ENCODE measurements around the gene TEX9.

TEX9 gene

DNA sequence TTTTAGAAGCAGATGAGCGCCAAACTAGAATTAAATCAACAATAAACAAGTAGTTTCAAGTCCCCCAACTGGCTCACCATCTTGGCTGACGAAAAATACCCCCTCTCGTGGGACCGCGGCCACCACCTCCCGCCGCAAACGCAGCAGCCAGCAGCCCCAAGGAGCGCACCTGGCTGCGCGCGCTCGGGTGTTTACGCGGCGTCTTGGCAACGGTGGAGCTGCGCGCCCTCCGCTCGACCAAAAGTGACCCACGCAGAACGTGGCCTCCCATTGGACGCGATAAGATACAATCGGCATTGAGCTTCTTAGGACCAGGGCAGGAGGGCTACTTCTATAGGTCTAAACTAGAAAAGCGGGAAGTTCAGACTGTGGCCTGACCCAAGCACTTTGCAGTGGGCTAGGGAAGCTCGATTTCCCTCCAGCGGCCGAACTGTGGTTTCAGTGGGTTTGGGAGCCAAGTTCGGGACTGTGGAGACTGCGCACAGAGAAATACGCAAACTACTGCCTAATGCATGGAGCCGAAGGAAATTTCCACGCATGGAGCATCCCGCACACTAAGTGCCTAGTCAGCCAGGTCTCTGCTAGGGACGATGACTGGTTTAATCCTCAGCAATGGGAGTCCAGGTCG lies 99.8 kb downstream of the TEX9 start, which contains the start of gene MNS1:
Gene MNS1, minus strand, starts transcription at position 245 of the 628 bp plus-strand sequence. Its CDS starts 165 bp downstream, at position 80.
- TF ChIP-seq, protein P1, sequence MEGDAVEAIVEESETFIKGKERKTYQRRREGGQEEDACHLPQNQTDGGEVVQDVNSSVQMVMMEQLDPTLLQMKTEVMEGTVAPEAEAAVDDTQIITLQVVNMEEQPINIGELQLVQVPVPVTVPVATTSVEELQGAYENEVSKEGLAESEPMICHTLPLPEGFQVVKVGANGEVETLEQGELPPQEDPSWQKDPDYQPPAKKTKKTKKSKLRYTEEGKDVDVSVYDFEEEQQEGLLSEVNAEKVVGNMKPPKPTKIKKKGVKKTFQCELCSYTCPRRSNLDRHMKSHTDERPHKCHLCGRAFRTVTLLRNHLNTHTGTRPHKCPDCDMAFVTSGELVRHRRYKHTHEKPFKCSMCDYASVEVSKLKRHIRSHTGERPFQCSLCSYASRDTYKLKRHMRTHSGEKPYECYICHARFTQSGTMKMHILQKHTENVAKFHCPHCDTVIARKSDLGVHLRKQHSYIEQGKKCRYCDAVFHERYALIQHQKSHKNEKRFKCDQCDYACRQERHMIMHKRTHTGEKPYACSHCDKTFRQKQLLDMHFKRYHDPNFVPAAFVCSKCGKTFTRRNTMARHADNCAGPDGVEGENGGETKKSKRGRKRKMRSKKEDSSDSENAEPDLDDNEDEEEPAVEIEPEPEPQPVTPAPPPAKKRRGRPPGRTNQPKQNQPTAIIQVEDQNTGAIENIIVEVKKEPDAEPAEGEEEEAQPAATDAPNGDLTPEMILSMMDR (IDR thresholded peaks at IDR 0.05; ENCODE audit: low read depth, low read length, missing control alignments): no peak
- peak within 1 kb of the TSS; percentile 61 for H3K4me3 ChIP-seq (ENCODE audit: low read depth, low read length)
- DNase-seq (ENCODE audit: low read depth): peak; percentile 93

DNA sequence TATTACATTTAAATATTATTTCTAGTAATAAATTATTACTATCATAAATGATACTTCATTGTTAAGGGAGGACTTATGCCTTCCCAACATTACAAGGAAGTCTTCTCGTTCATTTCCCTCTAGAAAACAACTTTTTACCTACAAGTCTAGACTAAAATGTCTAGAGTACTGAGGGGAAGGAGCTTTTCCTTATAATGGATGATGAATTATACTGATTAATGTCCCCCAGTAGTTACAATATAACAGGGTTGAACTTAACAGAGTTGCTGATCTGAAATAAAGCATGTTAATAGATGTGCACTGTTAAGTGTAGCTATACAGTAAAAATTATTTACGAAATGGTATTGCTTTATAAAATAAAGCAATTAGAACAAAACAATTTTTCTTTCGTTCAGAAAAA lies 102.4 kb downstream of the TEX9 start:
- TF ChIP-seq, protein P1 (IDR thresholded peaks at IDR 0.05; ENCODE audit: low read depth, low read length, missing control alignments): no peak
- DNase-seq (ENCODE audit: low read depth): no peak
- no peak overlapping the region for H3K4me3 ChIP-seq (ENCODE audit: low read depth, low read length)

GRCh38 chr15:56468401-56468800 lies 103.2 kb downstream of the TEX9 start:
- H3K4me3 ChIP-seq (ENCODE audit: low read depth, low read length): no peak overlapping the region; the same call in 1 of the 2 replicates
- TF ChIP-seq, protein P1 (IDR thresholded peaks at IDR 0.05; ENCODE audit: low read depth, low read length, missing control alignments): no peak
- peak; percentile 30 for DNase-seq (ENCODE audit: low read depth)

GRCh38 chr15:56469483-56469882 lies 104.3 kb downstream of the TEX9 start:
- DNase-seq (ENCODE audit: low read depth): no peak
- H3K4me3 ChIP-seq (ENCODE audit: low read depth, low read length): no peak overlapping the region
- TF ChIP-seq, protein P1 (IDR thresholded peaks at IDR 0.05; ENCODE audit: low read depth, low read length, missing control alignments): no peak

DNA sequence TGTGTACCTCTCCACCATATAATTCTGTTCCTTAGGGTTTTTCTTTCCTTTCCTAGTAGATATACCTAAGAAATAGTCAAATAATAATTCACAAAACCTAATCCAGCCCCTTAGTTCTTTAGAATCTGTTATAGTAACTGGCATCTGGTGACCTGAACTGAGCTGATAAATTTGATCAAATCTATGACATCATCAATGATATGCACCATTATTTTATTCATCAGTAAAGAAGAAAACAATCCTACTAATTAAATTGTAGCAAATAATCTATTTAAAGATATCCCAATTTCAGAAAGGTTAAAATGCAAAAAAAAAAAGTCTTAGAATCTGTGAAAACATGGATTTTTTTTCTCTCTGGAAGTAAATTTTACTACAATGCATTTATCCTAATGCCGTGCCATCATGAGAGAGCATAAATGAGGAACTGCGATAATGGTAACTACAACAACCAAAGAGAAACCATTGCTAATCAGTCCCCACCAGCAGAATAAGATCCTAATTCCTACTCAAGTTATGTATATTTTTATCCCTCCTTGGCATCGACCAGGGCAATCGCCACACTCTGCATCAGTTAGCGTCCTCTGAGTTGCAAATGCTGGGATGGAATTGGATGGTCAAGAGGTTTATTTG lies 106.3 kb downstream of the TEX9 start:
- H3K4me3 ChIP-seq (ENCODE audit: low read depth, low read length): no peak overlapping the region
- TF ChIP-seq, protein P1 (IDR thresholded peaks at IDR 0.05; ENCODE audit: low read depth, low read length, missing control alignments): no peak
- DNase-seq (ENCODE audit: low read depth): no peak

DNA sequence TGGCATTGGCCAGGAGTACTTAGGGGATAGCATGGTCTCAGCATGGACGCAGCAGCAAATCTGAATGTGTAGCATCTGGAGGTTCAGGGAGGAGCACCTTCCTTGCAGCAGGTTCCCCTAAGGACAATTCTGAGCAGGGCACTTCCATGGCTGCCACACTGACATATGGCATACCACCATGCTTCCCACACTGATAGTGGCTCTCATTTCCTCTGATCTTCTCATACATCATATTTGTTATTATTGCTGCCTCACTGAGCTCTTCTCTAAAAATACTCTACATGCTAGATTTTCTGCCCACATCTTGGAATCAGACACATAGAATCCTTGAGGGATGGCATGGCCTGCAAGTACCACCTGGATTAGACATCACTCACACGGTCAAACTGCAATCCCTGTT lies 107.1 kb downstream of the TEX9 start:
- no peak overlapping the region for H3K4me3 ChIP-seq (ENCODE audit: low read depth, low read length)
- no peak for DNase-seq (ENCODE audit: low read depth)
- TF ChIP-seq, protein P1 (IDR thresholded peaks at IDR 0.05; ENCODE audit: low read depth, low read length, missing control alignments): no peak
